ENCODE data around the gene ZFYVE28.

The ZFYVE28 gene

DNA sequence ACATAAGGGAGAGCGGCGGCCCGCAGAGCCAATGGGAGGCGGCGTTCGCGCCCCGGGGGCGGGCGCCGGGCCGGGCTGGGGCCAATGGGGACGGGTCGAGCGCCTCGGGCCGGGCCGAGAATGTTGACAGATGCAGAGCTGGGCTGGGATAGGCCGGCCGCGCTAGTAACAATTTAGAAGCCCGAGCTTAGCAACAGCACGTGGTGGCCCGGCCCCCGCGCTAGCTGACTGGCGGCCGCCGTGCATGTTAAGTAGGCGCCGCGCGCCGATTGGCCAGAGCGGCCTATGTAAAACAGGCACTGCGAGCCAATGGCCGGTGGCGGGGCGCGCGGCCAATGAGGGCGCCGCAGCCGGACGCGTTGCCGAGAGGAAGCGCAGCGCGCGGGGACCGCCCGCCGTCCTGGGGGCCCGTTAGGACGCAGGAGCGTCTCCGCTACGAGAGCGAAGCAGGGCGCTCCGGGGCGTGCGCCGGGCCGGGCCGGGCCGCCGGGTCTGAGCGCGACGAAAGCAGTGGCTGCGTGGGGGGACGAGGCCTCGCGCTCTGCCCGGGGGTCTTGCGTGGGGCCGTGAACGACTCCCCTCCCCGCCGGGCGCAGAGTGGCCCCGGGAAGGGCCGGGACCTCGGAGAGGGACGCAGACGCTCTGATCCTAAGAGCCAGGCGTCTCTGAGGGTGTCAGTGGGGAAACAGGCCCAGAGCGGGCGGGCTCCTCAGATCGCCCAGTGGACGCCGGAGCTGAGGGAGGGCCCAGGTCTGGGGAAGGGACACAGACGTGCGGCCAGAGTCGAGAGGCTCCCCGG lies 156.1 kb downstream of the ZFYVE28 start:
- ChIA-PET CTCF (interaction anchor here (0.7 to 0.9 kb wide), 4 partner anchors 11 to 150 kb away, joined by 3 to 4 read pairs (median 3); no protein-coding TSS in a partner anchor), POLR2A (interaction anchor here (0.8 to 1.0 kb wide), 4 partner anchors 20 to 274 kb away, joined by 3 to 6 read pairs (median 4); partner anchors contain the start of genes FAM193A, HAUS3 and POLN)
- TF ChIP-seq, protein P1, sequence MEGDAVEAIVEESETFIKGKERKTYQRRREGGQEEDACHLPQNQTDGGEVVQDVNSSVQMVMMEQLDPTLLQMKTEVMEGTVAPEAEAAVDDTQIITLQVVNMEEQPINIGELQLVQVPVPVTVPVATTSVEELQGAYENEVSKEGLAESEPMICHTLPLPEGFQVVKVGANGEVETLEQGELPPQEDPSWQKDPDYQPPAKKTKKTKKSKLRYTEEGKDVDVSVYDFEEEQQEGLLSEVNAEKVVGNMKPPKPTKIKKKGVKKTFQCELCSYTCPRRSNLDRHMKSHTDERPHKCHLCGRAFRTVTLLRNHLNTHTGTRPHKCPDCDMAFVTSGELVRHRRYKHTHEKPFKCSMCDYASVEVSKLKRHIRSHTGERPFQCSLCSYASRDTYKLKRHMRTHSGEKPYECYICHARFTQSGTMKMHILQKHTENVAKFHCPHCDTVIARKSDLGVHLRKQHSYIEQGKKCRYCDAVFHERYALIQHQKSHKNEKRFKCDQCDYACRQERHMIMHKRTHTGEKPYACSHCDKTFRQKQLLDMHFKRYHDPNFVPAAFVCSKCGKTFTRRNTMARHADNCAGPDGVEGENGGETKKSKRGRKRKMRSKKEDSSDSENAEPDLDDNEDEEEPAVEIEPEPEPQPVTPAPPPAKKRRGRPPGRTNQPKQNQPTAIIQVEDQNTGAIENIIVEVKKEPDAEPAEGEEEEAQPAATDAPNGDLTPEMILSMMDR (IDR thresholded peaks at IDR 0.05; ENCODE audit: control extremely low read depth, extremely low read depth, low read depth, missing control alignments), result no peak
- peak; percentile 97 for DNase-seq (ENCODE audit: extremely low spot score)

DNA sequence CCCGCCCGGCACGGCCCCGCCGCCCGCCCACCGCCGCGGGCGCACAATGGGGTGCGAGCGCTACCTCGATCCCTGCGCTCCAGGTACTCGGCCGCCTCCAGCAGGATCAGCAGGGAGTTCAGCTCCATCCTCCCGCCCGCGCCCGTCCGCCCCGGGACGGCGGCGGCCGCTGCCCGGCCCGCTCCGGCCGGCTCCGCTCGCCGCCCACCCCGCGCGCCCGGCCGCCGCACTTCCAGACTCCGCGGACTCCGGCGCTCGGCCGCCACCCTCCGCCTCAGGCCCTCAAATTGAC lies 156.6 kb downstream of the ZFYVE28 start, which contains the start of gene MXD4:
Gene MXD4 (minus strand): TSS at position 257 of the 292 bp plus-strand sequence. CDS start 129 bp downstream, at position 128.
- CTCF ChIA-PET, result interaction anchor here (0.7 to 0.9 kb wide), 3 partner anchors 11 to 151 kb away, joined by 3 read pairs; no protein-coding TSS in a partner anchor
- TF ChIP-seq, protein P1 (IDR thresholded peaks at IDR 0.05; ENCODE audit: control extremely low read depth, extremely low read depth, low read depth, missing control alignments), result no peak
- POLR2A ChIA-PET, result interaction anchor here (0.8 to 1.0 kb wide), 4 partner anchors 20 to 274 kb away, joined by 3 to 6 read pairs (median 4); partner anchors contain the start of genes FAM193A, HAUS3 and POLN
- no peak for DNase-seq (ENCODE audit: extremely low spot score)

DNA sequence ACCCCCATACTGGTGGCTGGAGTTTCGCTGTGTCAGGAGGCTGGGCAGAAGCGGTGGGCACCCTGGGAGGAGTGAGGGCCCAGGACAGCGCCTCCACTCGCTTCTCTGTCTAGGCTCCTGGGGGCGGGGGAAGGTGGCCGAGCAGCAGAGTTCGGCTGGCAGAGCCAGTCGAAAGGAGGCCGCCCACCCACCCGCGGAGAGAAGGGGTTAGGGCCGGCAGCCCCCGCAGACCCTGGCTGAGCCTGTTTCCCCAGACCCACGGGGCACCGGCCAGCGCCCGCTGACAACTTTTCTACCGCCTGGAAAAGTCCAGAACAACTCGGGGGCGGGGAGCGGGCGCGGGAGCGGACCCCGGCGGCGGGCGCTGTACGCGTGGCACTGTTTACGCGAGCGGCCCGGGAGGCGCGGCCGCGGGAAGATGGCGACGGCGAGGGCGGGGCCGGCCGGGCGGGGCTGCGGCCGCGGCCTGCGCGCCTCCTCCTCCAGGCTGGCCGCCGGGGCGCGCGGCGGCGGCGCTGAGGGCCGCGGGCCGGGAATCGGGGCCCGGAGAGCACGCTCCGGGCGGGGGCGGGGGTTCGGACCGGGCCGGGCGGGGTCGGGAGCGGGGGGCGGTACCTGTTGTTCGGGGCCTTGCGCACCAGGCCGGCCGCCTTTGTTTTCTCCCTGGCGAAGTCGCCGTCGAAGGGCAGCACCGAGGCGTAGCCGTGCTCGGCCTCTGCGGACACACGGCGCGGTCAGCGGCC lies 157.2 kb downstream of the ZFYVE28 start:
- DNase-seq (ENCODE audit: extremely low spot score), result peak; percentile 76
- TF ChIP-seq, protein P1 (IDR thresholded peaks at IDR 0.05; ENCODE audit: control extremely low read depth, extremely low read depth, low read depth, missing control alignments), result no peak
- ChIA-PET POLR2A (interaction anchor here (1.0 kb wide), 1 partner anchor 41 kb away, joined by 3 read pairs; no protein-coding TSS in a partner anchor), CTCF (no interaction called here)

DNA sequence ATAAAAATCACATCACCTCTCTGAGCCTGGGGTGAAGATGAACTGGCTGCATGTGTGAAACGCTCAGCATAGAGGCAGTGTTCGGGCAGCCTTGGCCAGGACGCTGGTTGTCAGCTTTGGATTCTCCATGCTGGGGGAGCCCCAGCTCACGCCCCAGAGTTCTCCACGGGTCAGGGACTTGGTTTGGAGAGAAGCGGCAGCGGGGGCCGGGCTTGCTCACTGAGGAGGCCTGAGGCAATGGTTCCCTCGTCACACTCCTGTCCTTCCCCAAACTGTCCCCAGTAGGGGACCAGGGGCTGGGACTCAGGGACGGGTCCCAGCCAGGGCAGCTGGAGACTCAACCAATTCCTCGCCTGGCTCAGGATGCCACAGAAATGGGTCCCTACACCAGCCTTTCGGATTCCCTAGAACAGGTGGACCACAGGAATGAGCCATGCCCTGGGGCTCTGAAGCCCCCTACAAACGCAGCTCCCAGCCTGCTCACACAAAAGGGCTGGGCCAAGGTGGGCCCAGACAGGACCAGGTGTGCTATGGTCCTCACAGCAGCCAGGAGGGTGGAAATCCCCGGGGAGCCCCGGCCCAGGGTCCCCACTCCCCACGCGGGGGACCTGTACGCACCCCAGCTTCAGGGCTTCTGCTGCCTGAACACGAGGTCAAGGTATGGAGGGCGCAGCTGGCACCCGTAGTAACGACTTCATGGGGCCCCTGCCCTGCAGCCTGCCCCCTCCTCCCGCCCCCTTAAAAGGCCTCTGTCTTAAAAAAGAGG lies 157.9 kb downstream of the ZFYVE28 start:
- ChIA-PET CTCF (interaction anchor here (1.4 kb wide), 1 partner anchor 40 kb away, joined by 5 read pairs; no protein-coding TSS in a partner anchor), POLR2A (no interaction called here)
- DNase-seq (ENCODE audit: extremely low spot score), result no peak
- TF ChIP-seq, protein P1 (IDR thresholded peaks at IDR 0.05; ENCODE audit: control extremely low read depth, extremely low read depth, low read depth, missing control alignments), result no peak

DNA sequence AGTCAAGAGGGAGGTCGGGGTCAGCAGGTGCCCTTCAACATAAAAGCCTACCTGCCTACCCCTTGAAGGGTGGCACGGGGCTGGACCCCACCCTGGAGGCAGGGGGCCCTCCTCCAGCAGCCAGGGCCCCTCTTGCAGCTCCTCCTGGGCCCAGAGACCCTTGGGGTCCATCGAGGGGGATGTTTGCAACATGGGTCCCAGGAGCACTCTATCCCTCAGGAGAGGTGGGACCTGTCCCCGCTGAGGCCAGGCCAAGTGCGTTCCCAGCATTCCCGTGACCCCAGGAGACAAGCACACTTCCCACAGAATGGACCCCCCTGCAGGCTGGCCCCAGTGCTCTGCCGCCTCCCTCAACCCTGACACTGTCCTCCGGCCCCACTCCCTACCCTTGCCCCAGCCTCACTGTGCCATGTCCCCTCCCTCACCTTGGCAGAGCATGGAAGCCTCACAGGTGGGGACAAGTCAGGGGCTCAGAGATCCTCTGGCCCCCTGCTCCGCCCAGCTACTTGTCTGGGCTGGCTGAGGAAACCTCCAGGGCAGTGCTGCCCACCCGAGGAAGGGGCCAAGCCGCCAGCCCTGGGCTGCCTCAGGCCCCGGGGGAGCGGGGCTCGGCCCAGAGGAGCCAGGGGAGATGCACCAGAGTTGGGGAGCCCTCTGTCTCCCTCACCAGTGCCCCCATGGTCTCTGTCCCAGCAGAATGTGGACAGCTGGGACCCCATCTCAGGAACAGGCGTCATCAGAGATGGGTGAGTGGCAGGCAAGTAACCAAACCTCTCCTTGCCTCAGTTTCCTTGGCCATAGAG lies 158.7 kb downstream of the ZFYVE28 start:
- DNase-seq (ENCODE audit: extremely low spot score), result no peak
- TF ChIP-seq, protein P1 (IDR thresholded peaks at IDR 0.05; ENCODE audit: control extremely low read depth, extremely low read depth, low read depth, missing control alignments), result no peak
- CTCF ChIA-PET, result interaction anchor here (1.4 kb wide), 1 partner anchor 39 kb away, joined by 5 read pairs; no protein-coding TSS in a partner anchor
- POLR2A ChIA-PET, result no interaction called here
